Kidney capillary endothelial cell (primary cell): ENCODE results near the gene HHATL.

Experiments
- DNase-seq: peaks from one replicate; pipeline ENCODE4 v3.0.0-alpha.2; 2018; ENCODE audit warnings: low spot score

HHATL gene

GRCh38 chr3:42712688-42713372 is 10.2 kb upstream of the HHATL start:
- no peak for DNase-seq

GRCh38 chr3:42712344-42712648 is 9.7 kb upstream of the HHATL start:
- no peak for DNase-seq

GRCh38 chr3:42711491-42712343 is 9.1 kb upstream of the HHATL start:
- no peak for DNase-seq

- DNase-seq: no peak
These were observed 7.9 kb upstream of the HHATL start for GRCh38 chr3:42710323-42711021.

GRCh38 chr3:42709621-42710020 is 7.0 kb upstream of the HHATL start:
- DNase-seq: no peak

GRCh38 chr3:42708611-42709151 is 6.1 kb upstream of the HHATL start:
- DNase-seq: no peak

- DNase-seq: no peak
These were observed 5.2 kb upstream of the HHATL start for GRCh38 chr3:42707620-42708355.

GRCh38 chr3:42706721-42707619 is 4.4 kb upstream of the HHATL start:
- no peak for DNase-seq

- DNase-seq: no peak
These were observed 3.5 kb upstream of the HHATL start for GRCh38 chr3:42705962-42706585.

GRCh38 chr3:42705058-42705767 is 2.6 kb upstream of the HHATL start:
- DNase-seq: no peak

- no peak for DNase-seq
These were observed 1.7 kb upstream of the HHATL start for GRCh38 chr3:42704136-42704841.

GRCh38 chr3:42703695-42704025 is 1.1 kb upstream of the HHATL start:
- DNase-seq: no peak

GRCh38 chr3:42702982-42703694 is 540 bp upstream of the HHATL start:
- no peak for DNase-seq

GRCh38 chr3:42701371-42702065 is 1.1 kb downstream of the HHATL start:
- DNase-seq: peak; percentile 37

GRCh38 chr3:42700366-42701288 is 2.0 kb downstream of the HHATL start:
- no peak for DNase-seq

GRCh38 chr3:42699511-42699971 is 3.1 kb downstream of the HHATL start:
- DNase-seq: no peak

GRCh38 chr3:42698911-42699230 is 3.7 kb downstream of the HHATL start:
- no peak for DNase-seq
